Muscle layer of colon (tissue), 2 donors: ENCODE data around the gene RAPGEF1.

Experiments
- H3K27ac ChIP-seq: one replicate; pipeline ENCODE4 v1.7.0; 2013; ENCODE audit warnings: low read depth, mild to moderate bottlenecking, low read length, moderate library complexity
- H3K27me3 ChIP-seq, 2 donors: one replicate each; pipeline ENCODE4 v1.7.0; 2013; ENCODE audit warnings: low read length in 2 of 2, mild to moderate bottlenecking in 2 of 2; ENCODE audit not compliant: insufficient read depth in 2 of 2, control insufficient read depth in 1 of 2
- H3K36me3 ChIP-seq: one replicate; pipeline ENCODE4 v1.7.0; 2013; ENCODE audit warnings: mild to moderate bottlenecking, low read length; ENCODE audit not compliant: insufficient read depth
- H3K4me1 ChIP-seq: one replicate; pipeline ENCODE4 v1.7.0; 2013; ENCODE audit warnings: mild to moderate bottlenecking, low read length; ENCODE audit not compliant: insufficient read depth
- H3K4me3 ChIP-seq, 2 donors: one replicate each; pipeline ENCODE4 v1.7.0; 2013; ENCODE audit warnings: low read length in 2 of 2, low read depth in 1 of 2, mild to moderate bottlenecking in 1 of 2, moderate library complexity in 1 of 2
- H3K9ac ChIP-seq: one replicate; pipeline ENCODE4 v1.7.0; 2013; ENCODE audit warnings: low read length
- H3K9me3 ChIP-seq: one replicate; pipeline ENCODE4 v1.7.0; 2013; ENCODE audit warnings: mild to moderate bottlenecking, low read length
- donor health status: abdominal sarcoma.
- donor health status: Adenocarcinoma of cecum.

RAPGEF1 gene

GRCh38 chr9:131679261-131680020, 60.4 kb downstream of the RAPGEF1 start:
- Histone ChIP-seq H3K4me3 (no peak overlapping the region), H3K27me3 (no peaks in the 10 kb centered on the region), H3K4me1 (peaks cover 59% of the 10 kb centered on the region), H3K36me3 (no peaks in the 10 kb centered on the region), H3K9ac (no peak overlapping the region), H3K9me3 (no peaks in the 10 kb centered on the region), H3K27ac (no peak overlapping the region)

- Histone ChIP-seq H3K9me3 (no peaks in the 10 kb centered on the region), H3K36me3 (no peaks in the 10 kb centered on the region), H3K27ac (peak overlapping the region; percentile 53), H3K4me3 (no peak overlapping the region), H3K4me1 (peaks cover 59% of the 10 kb centered on the region), H3K27me3 (no peaks in the 10 kb centered on the region), H3K9ac (no peak overlapping the region)
These were observed 61.3 kb downstream of the RAPGEF1 start for GRCh38 chr9:131678499-131679111.

GRCh38 chr9:131677444-131678180, 62.3 kb downstream of the RAPGEF1 start:
- Histone ChIP-seq H3K27ac (peak overlapping the region; percentile 50), H3K4me3 (peak overlapping the region in 1 of 2 donors; percentile 15), H3K4me1 (peaks cover 60% of the 10 kb centered on the region), H3K27me3 (no peaks in the 10 kb centered on the region), H3K36me3 (no peaks in the 10 kb centered on the region), H3K9me3 (no peaks in the 10 kb centered on the region), H3K9ac (no peak overlapping the region)

- Histone ChIP-seq H3K27ac (peak overlapping the region; percentile 57), H3K9ac (no peak overlapping the region), H3K4me1 (peaks cover 60% of the 10 kb centered on the region), H3K4me3 (no peak overlapping the region), H3K27me3 (no peaks in the 10 kb centered on the region), H3K36me3 (no peaks in the 10 kb centered on the region), H3K9me3 (no peaks in the 10 kb centered on the region)
These were observed 62.8 kb downstream of the RAPGEF1 start for GRCh38 chr9:131677049-131677443.

DNA sequence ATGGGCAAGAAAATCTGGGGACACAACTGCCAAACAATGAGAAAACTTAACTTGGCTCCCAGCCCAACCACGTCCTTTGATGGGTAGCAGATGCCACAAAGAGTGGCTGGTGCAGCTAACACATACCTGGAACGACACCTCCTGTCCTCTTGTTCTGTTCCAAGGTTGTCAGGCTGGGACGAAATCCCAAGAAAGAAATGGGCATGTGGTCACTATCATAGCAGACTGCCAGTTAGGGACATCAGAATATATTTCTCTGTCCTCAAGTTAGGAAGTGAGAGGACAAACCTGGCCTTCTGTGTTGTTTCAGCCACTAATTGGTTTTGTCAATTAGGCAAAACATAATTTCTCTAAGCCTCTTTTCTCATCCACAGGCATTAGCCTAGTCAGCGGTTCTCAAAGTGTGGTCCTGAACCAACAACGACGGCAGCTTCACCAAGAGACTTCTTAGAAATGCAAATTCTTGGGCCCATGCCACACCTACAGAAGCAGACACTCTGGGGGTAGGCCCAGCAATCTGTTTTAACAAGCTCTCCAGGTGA, 63.4 kb downstream of the RAPGEF1 start:
- Histone ChIP-seq H3K9me3 (no peaks in the 10 kb centered on the region), H3K9ac (no peak overlapping the region), H3K4me3 (no peak overlapping the region), H3K27ac (peak overlapping the region; percentile 57), H3K27me3 (no peaks in the 10 kb centered on the region), H3K4me1 (peaks cover 60% of the 10 kb centered on the region), H3K36me3 (no peaks in the 10 kb centered on the region)

- Histone ChIP-seq H3K27me3 (no peaks in the 10 kb centered on the region), H3K9me3 (no peaks in the 10 kb centered on the region), H3K9ac (no peak overlapping the region), H3K27ac (peak overlapping the region; percentile 19), H3K4me1 (peaks cover 68% of the 10 kb centered on the region), H3K36me3 (no peaks in the 10 kb centered on the region), H3K4me3 (no peak overlapping the region)
These were observed 64.3 kb downstream of the RAPGEF1 start for GRCh38 chr9:131675437-131676022.

GRCh38 chr9:131674425-131675421, 65.2 kb downstream of the RAPGEF1 start:
- H3K4me1 ChIP-seq, result peaks cover 75% of the 10 kb centered on the region
- no peak overlapping the region for H3K4me3 ChIP-seq
- no peaks in the 10 kb centered on the region for H3K27me3 ChIP-seq
- no peaks in the 10 kb centered on the region for H3K9me3 ChIP-seq
- H3K9ac ChIP-seq, result no peak overlapping the region
- H3K36me3 ChIP-seq, result no peaks in the 10 kb centered on the region
- no peak overlapping the region for H3K27ac ChIP-seq

GRCh38 chr9:131673531-131673930, 66.3 kb downstream of the RAPGEF1 start:
- Histone ChIP-seq H3K9ac (no peak overlapping the region), H3K27ac (no peak overlapping the region), H3K27me3 (no peaks in the 10 kb centered on the region), H3K4me1 (peaks cover 75% of the 10 kb centered on the region), H3K9me3 (no peaks in the 10 kb centered on the region), H3K36me3 (no peaks in the 10 kb centered on the region), H3K4me3 (no peak overlapping the region)

- no peaks in the 10 kb centered on the region for H3K36me3 ChIP-seq
- no peak overlapping the region for H3K9ac ChIP-seq
- H3K9me3 ChIP-seq, result no peaks in the 10 kb centered on the region
- no peaks in the 10 kb centered on the region for H3K27me3 ChIP-seq
- H3K4me1 ChIP-seq, result peaks cover 74% of the 10 kb centered on the region
- H3K27ac ChIP-seq, result no peak overlapping the region
- no peak overlapping the region for H3K4me3 ChIP-seq
These were observed 66.8 kb downstream of the RAPGEF1 start for GRCh38 chr9:131673068-131673467.

DNA sequence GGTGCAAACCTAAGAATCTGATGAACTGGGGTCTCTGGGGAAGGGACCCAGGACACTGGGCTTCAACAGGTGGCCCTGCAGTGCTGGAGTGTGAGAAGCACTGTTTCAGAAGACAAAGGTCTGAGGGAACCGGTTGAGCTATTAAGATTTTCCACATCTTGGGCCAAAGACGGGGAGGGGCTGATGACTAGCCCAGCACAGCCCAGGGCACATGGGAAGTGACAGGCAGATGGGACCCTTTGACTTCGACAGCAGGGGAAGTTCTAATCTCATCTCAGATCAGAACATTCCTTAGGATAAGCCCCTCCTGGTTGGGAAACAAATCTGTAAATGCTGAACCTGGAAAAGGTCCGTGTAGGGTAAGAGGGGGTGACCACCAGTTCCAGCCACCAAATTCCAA, 67.4 kb downstream of the RAPGEF1 start:
- H3K9me3 ChIP-seq, result no peaks in the 10 kb centered on the region
- H3K27ac ChIP-seq, result no peak overlapping the region
- H3K4me3 ChIP-seq, result no peak overlapping the region
- peaks cover 74% of the 10 kb centered on the region for H3K4me1 ChIP-seq
- H3K27me3 ChIP-seq, result no peaks in the 10 kb centered on the region
- H3K9ac ChIP-seq, result no peak overlapping the region
- H3K36me3 ChIP-seq, result no peaks in the 10 kb centered on the region
